Activated effector memory CD4-positive, alpha-beta T cell treated with anti-CD3 and anti-CD28 coated beads, Interleukin-2, amount 50 U/mL, for 16 hours (primary cell): ENCODE data around the gene CAMTA1.

Experiments used
- DNase-seq: peaks from one replicate; pipeline ENCODE4 v3.0.0-alpha.2; 2020

Gene CAMTA1

GRCh38 chr1:6935911-6936690, 150.8 kb downstream of the CAMTA1 start:
- no peak for DNase-seq

- no peak for DNase-seq
Measured at GRCh38 chr1:6937048-6937447, 151.8 kb downstream of the CAMTA1 start.

GRCh38 chr1:6939363-6939762, 154.1 kb downstream of the CAMTA1 start:
- DNase-seq, result no peak

GRCh38 chr1:6941786-6942185, 156.5 kb downstream of the CAMTA1 start:
- no peak for DNase-seq

- no peak for DNase-seq
Measured at GRCh38 chr1:6942990-6943389, 157.7 kb downstream of the CAMTA1 start.

- no peak for DNase-seq
Measured at GRCh38 chr1:6944434-6944833, 159.2 kb downstream of the CAMTA1 start.

- no peak for DNase-seq
Measured at GRCh38 chr1:6947952-6948351, 162.7 kb downstream of the CAMTA1 start.

- DNase-seq, result no peak
Measured at GRCh38 chr1:6948416-6948815, 163.2 kb downstream of the CAMTA1 start.

- no peak for DNase-seq
Measured at GRCh38 chr1:6948861-6949260, 163.6 kb downstream of the CAMTA1 start.

GRCh38 chr1:6950001-6950765, 164.9 kb downstream of the CAMTA1 start:
- no peak for DNase-seq

- no peak for DNase-seq
Measured at GRCh38 chr1:6951536-6951935, 166.3 kb downstream of the CAMTA1 start.

- no peak for DNase-seq
Measured at GRCh38 chr1:6953216-6953615, 168.0 kb downstream of the CAMTA1 start.

GRCh38 chr1:6953907-6954364, 168.7 kb downstream of the CAMTA1 start:
- no peak for DNase-seq

- DNase-seq, result no peak
Measured at GRCh38 chr1:6954591-6954990, 169.3 kb downstream of the CAMTA1 start.

- no peak for DNase-seq
Measured at GRCh38 chr1:6955357-6956094, 170.3 kb downstream of the CAMTA1 start.

- no peak for DNase-seq
Measured at GRCh38 chr1:6956488-6957159, 171.4 kb downstream of the CAMTA1 start.

GRCh38 chr1:6957341-6957740, 172.1 kb downstream of the CAMTA1 start:
- no peak for DNase-seq

GRCh38 chr1:6958407-6959030, 173.3 kb downstream of the CAMTA1 start:
- DNase-seq, result no peak

- DNase-seq, result no peak
Measured at GRCh38 chr1:6959491-6959890, 174.2 kb downstream of the CAMTA1 start.

GRCh38 chr1:6960291-6960811, 175.1 kb downstream of the CAMTA1 start:
- DNase-seq, result no peak

GRCh38 chr1:6960860-6961259, 175.6 kb downstream of the CAMTA1 start:
- no peak for DNase-seq

- DNase-seq, result no peak
Measured at GRCh38 chr1:6961289-6961688, 176.0 kb downstream of the CAMTA1 start.
